Liver (tissue), 9 donors: ENCODE results near the gene TRMT61B. TPM values are rescaled to one million over a fixed set of nuclear protein-coding genes. Genes with fewer than 3 reads are reported as not detected.

Experiments used
- DNase-seq: peaks from one replicate; pipeline ENCODE4 v3.0.0-alpha.2; 2017; ENCODE audit warnings: low spot score
- H3K27ac ChIP-seq, 2 donors: one replicate each; pipeline ENCODE4 v1.7.0; 2013; ENCODE audit warnings: inconsistent platforms in 2 of 2, low read length in 2 of 2, control low read depth in 1 of 2, low read depth in 1 of 2, mild to moderate bottlenecking in 1 of 2
- H3K27me3 ChIP-seq, 4 donors: one replicate each; pipeline versions ENCODE4 v1.6.1 to v1.7.0; 2013; ENCODE audit warnings: low read length in 3 of 4, inconsistent platforms in 1 of 4, mild to moderate bottlenecking in 1 of 4, moderate library complexity in 1 of 4; ENCODE audit not compliant: control insufficient read depth in 4 of 4, insufficient read depth in 4 of 4
- H3K36me3 ChIP-seq, 4 donors: one replicate each; pipeline versions ENCODE4 v1.6.1 to v1.7.0; 2013; ENCODE audit warnings: low read length in 3 of 4, mild to moderate bottlenecking in 3 of 4, low read depth in 1 of 4, moderate library complexity in 1 of 4; ENCODE audit not compliant: control insufficient read depth in 4 of 4, insufficient read depth in 3 of 4
- H3K4me1 ChIP-seq, 4 donors: one replicate each; pipeline versions ENCODE4 v1.6.1 to v1.7.0; 2013; ENCODE audit warnings: low read length in 3 of 4, mild to moderate bottlenecking in 3 of 4, moderate library complexity in 1 of 4; ENCODE audit not compliant: control insufficient read depth in 4 of 4, insufficient read depth in 4 of 4
- H3K4me3 ChIP-seq, 3 donors: one replicate each; pipeline versions ENCODE4 v1.6.1 to v1.7.0; 2013; ENCODE audit warnings: low read length in 3 of 3, control low read depth in 1 of 3, low read depth in 1 of 3, mild to moderate bottlenecking in 1 of 3
- H3K9ac ChIP-seq, 2 donors: one replicate each; pipeline ENCODE4 v1.7.0; 2013; ENCODE audit warnings: low read length in 2 of 2, mild to moderate bottlenecking in 2 of 2, moderate library complexity in 2 of 2, control low read depth in 1 of 2, low read depth in 1 of 2
- H3K9me3 ChIP-seq, 4 donors: one replicate each; pipeline versions ENCODE4 v1.6.1 to v1.7.0; 2013; ENCODE audit warnings: low read length in 3 of 4; ENCODE audit not compliant: control insufficient read depth in 4 of 4
- CTCF ChIP-seq: fragments of 150-350 bp; IDR thresholded peaks from 2 replicates; pipeline ENCODE4 v1.5.1; 2017; ENCODE audit warnings: improper control_type of control experiment, low read depth, low read length; ENCODE audit not compliant: missing input control
- EGR1 ChIP-seq, 2 donors: IDR thresholded peaks; 2 replicates each; pipeline ENCODE4 v1.6.1; 2016 to 2018; ENCODE audit warnings: antibody characterized with exemption in 2 of 2, low read depth in 2 of 2
- FOXA1 ChIP-seq: IDR thresholded peaks from 2 replicates; pipeline ENCODE4 v1.6.1; 2016; ENCODE audit warnings: antibody characterized with exemption
- FOXA2 ChIP-seq: IDR thresholded peaks from 2 replicates; pipeline ENCODE4 v1.6.1; 2016; ENCODE audit warnings: antibody characterized with exemption
- GABPA ChIP-seq, 2 donors: IDR thresholded peaks in 1 of 2; conservative IDR thresholded peaks in 1 of 2; 2 replicates each; pipeline ENCODE4 v1.6.1; 2016; ENCODE audit warnings: antibody characterized with exemption in 2 of 2, mild to moderate bottlenecking in 1 of 2, moderate library complexity in 1 of 2
- HNF4A ChIP-seq, 2 donors: conservative IDR thresholded peaks; 2 replicates each; pipeline ENCODE4 v1.6.1; 2016; ENCODE audit warnings: antibody characterized with exemption in 2 of 2, mild to moderate bottlenecking in 2 of 2
- HNF4G ChIP-seq: IDR thresholded peaks from 2 replicates; pipeline ENCODE4 v1.6.1; 2016; ENCODE audit warnings: antibody characterized with exemption
- JUND ChIP-seq, 2 donors: IDR thresholded peaks; 2 replicates each; pipeline ENCODE4 v1.6.1; 2016; ENCODE audit warnings: antibody characterized with exemption in 2 of 2
- MAX ChIP-seq: IDR thresholded peaks from 2 replicates; pipeline ENCODE4 v1.6.1; 2016; ENCODE audit warnings: antibody characterized with exemption
- NR2F2 ChIP-seq: IDR thresholded peaks from 2 replicates; pipeline ENCODE4 v1.6.1; 2016; ENCODE audit warnings: antibody characterized with exemption
- REST ChIP-seq: IDR thresholded peaks from 2 replicates; pipeline ENCODE4 v1.6.1; 2016; ENCODE audit warnings: antibody characterized with exemption, mild to moderate bottlenecking
- RXRA ChIP-seq, 2 donors: IDR thresholded peaks; 2 replicates each; pipeline ENCODE4 v1.6.1; 2017 to 2018; ENCODE audit warnings: antibody characterized with exemption in 2 of 2, mild to moderate bottlenecking in 1 of 2
- SP1 ChIP-seq: IDR thresholded peaks from 2 replicates; pipeline ENCODE4 v1.6.1; 2018; ENCODE audit warnings: antibody characterized with exemption, mild to moderate bottlenecking
- TAF1 ChIP-seq: conservative IDR thresholded peaks from 2 replicates; pipeline ENCODE4 v1.6.1; 2016; ENCODE audit warnings: antibody characterized with exemption, mild to moderate bottlenecking
- YY1 ChIP-seq: IDR thresholded peaks from 2 replicates; pipeline ENCODE4 v1.6.1; 2016; ENCODE audit warnings: antibody characterized with exemption, mild to moderate bottlenecking
- ZBTB33 ChIP-seq: IDR thresholded peaks from 2 replicates; pipeline ENCODE4 v1.6.1; 2016; ENCODE audit warnings: antibody characterized with exemption
- WGBS: extraction: QIAGEN DNeasy Blood & Tissue Kit; methylation state at CpG from one replicate; pipeline ENCODE4 v1.1.7; 2013; 5-methylcytosine and 5-hydroxymethylcytosine counted together
- polyA plus RNA-seq, 2 donors: library from polyadenylated mRNA; stranded (reverse) in 1 of 2; unstranded in 1 of 2; fragments of 200-250 nt in 1 of 2; fragments of >200 nt in 1 of 2; fragmentation: Nextera tagmentation in 1 of 2; extraction: Ambion mirVana in 1 of 2; gene quantifications; one replicate each; pipeline versions ENCODE4 v1.2.1 to v1.2.3, GENCODE V29; 2013 to 2015
- total RNA-seq, 2 donors: library from RNA; depleted of rRNA; stranded (reverse); fragments of >200 nt; gene quantifications; one replicate each; pipeline ENCODE4 v1.2.3, GENCODE V29; 2014
- donor health status: healthy.
- donor health status: healthy.
- donor health status: healthy.
- donor health status: healthy.
- donor health status: healthy.

TRMT61B gene
- total and polyA plus RNA-seq, 4 donors, result 7.6 to 10.6 (median 9.7) TPM

GRCh38 chr2:28904295-28904694 lies 34.2 kb upstream of the TRMT61B start:
- peaks cover 8 to 39% (median 23%) of the 10 kb centered on the region in 4 donors for H3K36me3 ChIP-seq
- H3K27ac ChIP-seq, result no peak overlapping the region

GRCh38 chr2:28902584-28902983 lies 32.5 kb upstream of the TRMT61B start:
- H3K27me3 ChIP-seq, result no peaks in the 10 kb centered on the region
- no peak overlapping the region for H3K4me3 ChIP-seq
- TF ChIP-seq FOXA1, result no peak
- no peak for TF ChIP-seq NR2F2
- no peak for TF ChIP-seq GABPA (IDR thresholded peaks at IDR 0.05 in 1 of 2, conservative IDR thresholded peaks at IDR 0.05 in 1 of 2)
- TF ChIP-seq SP1, result no peak
- no peak for TF ChIP-seq HNF4A (conservative IDR thresholded peaks at IDR 0.05)
- no peak for TF ChIP-seq ZBTB33
- TF ChIP-seq JUND (IDR thresholded peaks at IDR 0.05), result no peak
- no peak for TF ChIP-seq FOXA2
- no peak for TF ChIP-seq EGR1 (IDR thresholded peaks at IDR 0.05; ENCODE audit: low read depth in 2 of 2)
- no peak for TF ChIP-seq RXRA (IDR thresholded peaks at IDR 0.05)
- TF ChIP-seq YY1, result no peak
- TF ChIP-seq MAX, result no peak
- no peak for TF ChIP-seq CTCF
- no peak for TF ChIP-seq REST
- no peak for TF ChIP-seq TAF1
- no peak for TF ChIP-seq HNF4G
- peaks cover 8 to 25% (median 17%) of the 10 kb centered on the region in 4 donors for H3K36me3 ChIP-seq
- H3K4me1 ChIP-seq, result peaks cover 5 to 29% (median 23%) of the 10 kb centered on the region in 4 donors
- H3K27ac ChIP-seq, result no peak overlapping the region
- no peaks in the 10 kb centered on the region for H3K9me3 ChIP-seq
- DNase-seq, result no peak
- 90% methylated on average over 3 of the region's 3 CpGs for WGBS
- no peak overlapping the region for H3K9ac ChIP-seq

More at GRCh38 chr2:28904295-28904694, 34.2 kb upstream of the TRMT61B start:
- Histone ChIP-seq H3K27me3 (no peaks in the 10 kb centered on the region), H3K4me1 (peaks cover 0 to 12% (median 6%) of the 10 kb centered on the region in 4 donors), H3K9ac (no peak overlapping the region), H3K4me3 (no peak overlapping the region), H3K9me3 (no peaks in the 10 kb centered on the region)
- TF ChIP-seq JUND (IDR thresholded peaks at IDR 0.05) (no peak), REST (no peak), YY1 (no peak), FOXA1 (no peak), NR2F2 (no peak), RXRA (IDR thresholded peaks at IDR 0.05) (no peak), HNF4G (no peak), FOXA2 (no peak)
- 66% methylated on average over 2 of the region's 2 CpGs for WGBS
- DNase-seq, result no peak
